Vagina (tissue), 2 donors: ENCODE results near the gene ASPRV1.

ENCODE experiments used
- CTCF ChIP-seq, 3 experiments: fragments of 450-650 bp in 2 of 3; fragments of 200-600 bp in 1 of 3; sonication (generic) in 1 of 3; IDR thresholded peaks; one replicate each; pipeline ENCODE4 v1.5.1; 2017 to 2019; ENCODE audit warnings: antibody characterized with exemption in 3 of 3, mild to moderate bottlenecking in 2 of 3, moderate library complexity in 2 of 3
- POLR2A ChIP-seq, 2 donors: fragments of 450-650 bp; IDR thresholded peaks; one replicate each; pipeline ENCODE4 v1.6.1; 2017; ENCODE audit warnings: antibody characterized with exemption in 2 of 2, mild to moderate bottlenecking in 2 of 2, moderate library complexity in 2 of 2
- POLR2AphosphoS5 ChIP-seq, 2 donors: sonication (generic); formaldehyde crosslinking; IDR thresholded peaks; one replicate each; pipeline ENCODE4 v1.9.0; 2017; ENCODE audit warnings: antibody characterized with exemption in 2 of 2, mild to moderate bottlenecking in 2 of 2, low read depth in 1 of 2; ENCODE audit not compliant: insufficient read depth in 1 of 2

- no peak for TF ChIP-seq CTCF (IDR thresholded peaks at IDR 0.05)
- no peak for TF ChIP-seq POLR2A (IDR thresholded peaks at IDR 0.05)
- TF ChIP-seq POLR2AphosphoS5 (IDR thresholded peaks at IDR 0.05; ENCODE audit: insufficient read depth in 1 of 2, low read depth in 1 of 2), result no peak
Observed at GRCh38 chr2:69998761-69999160, 37.3 kb upstream of the ASPRV1 start.
